HG03280 (cell line): ENCODE data around the gene PCDHA13.
"Not testable (repeated sequence)": the region's sequence is repeated elsewhere in the genome, so short reads cannot be mapped to it uniquely, and the experiment has no call there.

Experiments
- ATAC-seq: cut with Tn5 transposase; IDR thresholded peaks from one replicate; pipeline ENCODE4 v1.9.1; 2021; ENCODE audit warnings: mild to moderate bottlenecking, moderate library complexity; ENCODE audit not compliant: unreplicated experiment

Gene PCDHA13, protein sequence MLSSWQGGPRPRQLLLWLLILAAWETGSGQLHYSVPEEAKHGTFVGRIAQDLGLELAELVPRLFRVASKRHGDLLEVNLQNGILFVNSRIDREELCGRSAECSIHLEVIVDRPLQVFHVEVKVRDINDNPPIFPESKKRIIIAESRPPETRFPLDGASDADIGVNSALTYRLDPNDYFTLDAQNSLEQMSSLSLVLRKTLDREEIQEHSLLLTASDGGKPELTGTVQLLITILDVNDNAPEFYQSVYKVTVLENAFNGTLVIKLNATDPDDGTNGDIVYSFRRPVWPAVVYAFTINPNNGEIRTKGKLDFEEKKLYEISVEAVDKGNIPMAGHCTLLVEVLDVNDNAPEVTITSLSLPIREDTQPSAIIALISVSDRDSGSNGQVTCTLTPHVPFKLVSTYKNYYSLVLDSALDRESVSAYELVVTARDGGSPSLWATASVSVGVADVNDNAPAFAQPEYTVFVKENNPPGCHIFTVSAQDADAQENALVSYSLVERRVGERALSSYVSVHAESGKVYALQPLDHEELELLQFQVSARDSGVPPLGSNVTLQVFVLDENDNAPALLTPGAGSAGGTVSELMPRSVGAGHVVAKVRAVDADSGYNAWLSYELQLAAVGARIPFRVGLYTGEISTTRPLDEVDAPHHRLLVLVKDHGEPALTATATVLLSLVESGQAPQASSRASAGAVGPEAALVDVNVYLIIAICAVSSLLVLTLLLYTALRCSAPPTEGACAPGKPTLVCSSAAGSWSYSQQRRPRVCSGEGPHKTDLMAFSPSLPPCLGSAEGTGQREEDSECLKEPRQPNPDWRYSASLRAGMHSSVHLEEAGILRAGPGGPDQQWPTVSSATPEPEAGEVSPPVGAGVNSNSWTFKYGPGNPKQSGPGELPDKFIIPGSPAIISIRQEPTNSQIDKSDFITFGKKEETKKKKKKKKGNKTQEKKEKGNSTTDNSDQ

DNA sequence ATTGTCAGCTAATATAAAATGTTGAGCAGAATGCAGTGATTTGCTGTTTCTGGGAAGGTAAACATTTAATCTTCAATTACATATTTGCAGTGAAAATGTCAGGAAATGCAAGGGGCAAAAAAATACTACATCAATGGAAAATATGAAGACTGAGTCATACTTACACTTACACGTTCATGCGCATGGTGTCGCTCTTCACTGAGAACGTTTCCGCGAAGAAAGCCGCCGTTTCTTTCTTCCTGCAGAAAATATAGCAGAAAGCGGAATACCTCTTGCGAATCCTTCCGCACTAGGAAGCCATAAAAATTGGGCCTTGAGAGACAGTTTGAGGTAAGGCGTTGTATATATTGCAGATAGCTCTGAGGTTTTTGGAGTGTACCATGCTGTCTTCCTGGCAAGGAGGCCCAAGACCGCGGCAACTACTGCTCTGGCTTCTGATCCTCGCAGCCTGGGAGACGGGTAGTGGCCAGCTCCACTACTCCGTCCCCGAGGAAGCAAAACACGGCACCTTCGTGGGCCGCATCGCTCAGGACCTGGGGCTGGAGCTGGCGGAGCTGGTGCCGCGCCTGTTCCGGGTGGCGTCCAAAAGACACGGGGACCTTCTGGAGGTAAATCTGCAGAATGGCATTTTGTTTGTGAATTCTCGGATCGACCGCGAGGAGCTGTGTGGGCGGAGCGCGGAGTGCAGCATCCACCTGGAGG, at the start of gene PCDHA13:
Gene PCDHA13, plus strand, starts transcription at position 236 of the 702 bp plus-strand sequence. Its CDS starts 145 bp downstream, at position 381.
- ATAC-seq: no peak

DNA sequence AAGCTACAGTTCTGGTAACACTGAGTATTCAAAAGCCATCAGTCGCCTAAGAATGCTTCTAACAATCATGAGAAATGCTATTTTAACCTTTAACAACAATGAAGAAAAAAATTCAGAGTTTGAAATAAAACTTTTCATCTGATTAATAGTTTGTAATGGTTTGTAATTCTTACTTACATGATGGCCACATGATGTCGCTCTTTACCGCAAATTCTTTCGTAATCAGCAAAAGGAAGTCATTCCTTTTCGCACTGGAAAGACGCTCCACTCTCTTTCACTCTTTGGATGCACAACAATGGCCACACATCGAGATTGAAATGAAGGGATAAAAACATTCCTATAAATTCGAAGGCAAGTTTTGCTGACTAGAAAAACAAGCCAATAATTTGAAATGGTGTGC, 47.9 kb upstream of the PCDHA13 start, which contains the start of gene PCDHA7:
Gene PCDHA7, plus strand, starts transcription at position 277 of the 400 bp plus-strand sequence. Its CDS starts 115 bp downstream, at position 392.
- no peak for ATAC-seq

DNA sequence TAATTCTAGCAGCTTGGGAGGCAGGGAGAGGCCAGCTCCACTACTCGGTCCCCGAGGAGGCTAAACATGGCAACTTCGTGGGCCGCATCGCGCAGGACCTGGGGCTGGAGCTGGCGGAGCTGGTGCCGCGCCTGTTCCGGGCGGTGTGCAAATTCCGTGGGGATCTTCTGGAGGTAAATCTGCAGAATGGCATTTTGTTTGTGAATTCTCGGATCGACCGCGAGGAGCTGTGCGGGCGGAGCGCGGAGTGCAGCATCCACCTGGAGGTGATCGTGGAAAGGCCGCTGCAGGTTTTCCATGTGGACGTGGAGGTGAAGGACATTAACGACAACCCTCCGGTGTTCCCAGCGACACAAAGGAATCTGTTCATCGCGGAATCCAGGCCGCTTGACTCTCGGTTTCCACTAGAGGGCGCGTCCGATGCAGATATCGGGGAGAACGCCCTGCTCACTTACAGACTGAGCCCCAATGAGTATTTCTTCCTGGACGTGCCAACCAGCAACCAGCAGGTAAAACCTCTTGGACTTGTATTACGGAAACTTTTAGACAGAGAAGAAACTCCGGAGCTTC, 47.4 kb upstream of the PCDHA13 start:
- ATAC-seq: not testable (repeated sequence)

DNA sequence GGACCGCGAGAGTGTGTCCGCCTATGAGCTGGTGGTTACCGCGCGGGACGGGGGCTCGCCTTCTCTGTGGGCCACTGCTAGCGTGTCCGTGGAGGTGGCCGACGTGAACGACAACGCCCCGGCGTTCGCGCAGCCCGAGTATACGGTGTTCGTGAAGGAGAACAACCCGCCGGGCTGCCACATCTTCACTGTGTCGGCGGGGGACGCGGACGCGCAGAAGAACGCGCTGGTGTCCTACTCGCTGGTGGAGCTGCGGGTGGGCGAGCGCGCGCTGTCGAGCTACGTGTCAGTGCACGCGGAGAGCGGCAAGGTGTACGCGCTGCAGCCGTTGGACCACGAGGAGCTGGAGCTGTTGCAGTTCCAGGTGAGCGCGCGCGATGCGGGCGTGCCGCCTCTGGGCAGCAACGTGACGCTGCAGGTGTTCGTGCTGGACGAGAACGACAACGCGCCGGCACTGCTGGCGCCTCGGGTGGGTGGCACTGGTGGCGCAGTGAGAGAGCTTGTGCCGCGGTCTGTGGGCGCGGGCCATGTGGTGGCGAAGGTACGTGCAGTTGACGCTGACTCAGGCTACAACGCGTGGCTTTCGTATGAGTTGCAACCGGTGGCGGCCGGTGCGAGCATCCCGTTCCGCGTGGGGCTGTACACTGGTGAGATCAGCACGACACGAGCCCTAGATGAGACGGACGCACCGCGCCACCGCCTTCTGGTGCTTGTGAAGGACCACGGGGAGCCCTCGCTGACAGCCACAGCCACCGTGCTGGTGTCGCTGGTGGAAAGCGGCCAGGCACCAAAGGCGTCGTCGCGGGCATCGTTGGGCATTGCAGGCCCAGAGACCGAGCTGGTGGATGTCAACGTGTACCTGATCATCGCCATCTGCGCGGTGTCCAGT, 46.1 kb upstream of the PCDHA13 start:
- ATAC-seq: no peak

DNA sequence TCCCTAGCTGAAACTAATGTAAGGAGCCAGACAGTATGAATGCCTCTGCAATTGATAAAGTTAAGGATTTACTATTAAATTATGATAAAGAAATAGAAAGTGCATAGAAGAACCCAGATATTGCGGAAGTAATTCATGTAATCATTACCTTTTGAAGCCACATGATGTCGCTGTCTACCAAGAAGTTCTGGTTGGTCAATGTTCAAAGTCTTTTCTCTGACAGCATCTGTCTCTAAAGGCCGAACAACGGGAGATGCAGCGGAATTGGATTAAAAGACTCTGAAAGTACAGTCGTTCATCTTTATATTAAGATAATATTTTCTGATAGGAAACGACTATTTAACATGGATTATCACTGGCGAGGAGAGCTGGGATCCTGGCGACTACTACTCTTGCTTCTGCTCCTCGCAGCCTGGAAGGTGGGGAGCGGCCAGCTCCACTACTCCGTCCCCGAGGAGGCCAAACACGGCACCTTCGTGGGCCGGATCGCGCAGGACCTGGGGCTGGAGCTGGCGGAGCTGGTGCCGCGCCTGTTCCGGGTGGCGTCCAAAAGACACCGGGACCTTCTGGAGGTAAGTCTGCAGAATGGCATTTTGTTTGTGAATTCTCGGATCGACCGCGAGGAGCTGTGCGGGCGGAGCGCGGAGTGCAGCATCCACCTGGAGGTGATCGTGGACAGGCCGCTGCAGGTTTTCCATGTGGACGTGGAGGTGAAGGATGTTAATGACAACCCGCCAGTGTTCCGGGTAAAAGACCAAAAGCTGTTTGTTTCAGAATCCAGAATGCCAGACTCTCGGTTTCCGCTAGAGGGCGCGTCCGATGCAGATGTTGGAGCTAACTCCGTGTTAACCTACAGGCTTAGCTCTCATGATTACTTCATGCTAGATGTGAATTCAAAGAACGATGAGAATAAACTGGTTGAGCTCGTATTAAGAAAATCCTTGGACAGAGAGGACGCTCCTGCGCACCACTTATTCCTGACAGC, 40.7 kb upstream of the PCDHA13 start, which contains the start of gene PCDHA8:
Gene PCDHA8, plus strand, starts transcription at position 210 of the 985 bp plus-strand sequence. Its CDS starts 135 bp downstream, at position 345.
- no peak for ATAC-seq

DNA sequence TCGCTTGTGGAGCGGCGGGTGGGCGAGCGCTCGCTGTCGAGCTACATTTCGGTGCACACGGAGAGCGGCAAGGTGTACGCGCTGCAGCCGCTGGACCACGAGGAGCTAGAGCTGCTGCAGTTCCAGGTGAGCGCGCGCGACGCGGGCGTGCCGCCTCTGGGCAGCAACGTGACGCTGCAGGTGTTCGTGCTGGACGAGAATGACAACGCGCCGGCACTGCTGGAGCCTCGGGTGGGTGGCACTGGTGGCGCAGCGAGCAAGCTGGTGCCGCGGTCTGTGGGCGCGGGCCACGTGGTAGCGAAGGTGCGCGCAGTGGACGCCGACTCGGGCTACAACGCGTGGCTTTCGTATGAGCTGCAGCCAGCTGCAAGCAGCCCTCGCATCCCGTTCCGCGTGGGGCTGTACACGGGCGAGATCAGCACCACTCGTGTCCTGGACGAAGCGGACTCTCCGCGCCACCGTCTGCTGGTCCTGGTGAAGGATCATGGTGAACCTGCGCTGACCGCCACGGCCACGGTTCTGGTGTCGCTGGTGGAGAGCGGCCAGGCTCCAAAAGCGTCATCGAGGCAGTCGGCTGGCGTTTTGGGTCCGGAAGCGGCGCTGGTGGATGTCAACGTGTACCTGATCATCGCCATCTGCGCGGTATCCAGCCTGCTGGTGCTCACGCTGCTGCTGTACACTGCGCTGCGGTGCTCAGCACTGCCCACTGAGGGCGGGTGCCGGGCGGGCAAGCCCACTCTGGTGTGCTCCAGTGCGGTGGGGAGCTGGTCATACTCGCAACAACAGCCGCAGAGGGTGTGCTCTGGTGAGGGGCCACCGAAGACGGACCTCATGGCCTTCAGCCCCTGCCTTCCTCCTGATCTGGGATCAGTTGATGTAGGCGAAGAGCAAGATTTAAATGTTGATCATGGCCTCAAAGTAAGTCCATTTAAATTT, 38.9 kb upstream of the PCDHA13 start:
- ATAC-seq: no peak

DNA sequence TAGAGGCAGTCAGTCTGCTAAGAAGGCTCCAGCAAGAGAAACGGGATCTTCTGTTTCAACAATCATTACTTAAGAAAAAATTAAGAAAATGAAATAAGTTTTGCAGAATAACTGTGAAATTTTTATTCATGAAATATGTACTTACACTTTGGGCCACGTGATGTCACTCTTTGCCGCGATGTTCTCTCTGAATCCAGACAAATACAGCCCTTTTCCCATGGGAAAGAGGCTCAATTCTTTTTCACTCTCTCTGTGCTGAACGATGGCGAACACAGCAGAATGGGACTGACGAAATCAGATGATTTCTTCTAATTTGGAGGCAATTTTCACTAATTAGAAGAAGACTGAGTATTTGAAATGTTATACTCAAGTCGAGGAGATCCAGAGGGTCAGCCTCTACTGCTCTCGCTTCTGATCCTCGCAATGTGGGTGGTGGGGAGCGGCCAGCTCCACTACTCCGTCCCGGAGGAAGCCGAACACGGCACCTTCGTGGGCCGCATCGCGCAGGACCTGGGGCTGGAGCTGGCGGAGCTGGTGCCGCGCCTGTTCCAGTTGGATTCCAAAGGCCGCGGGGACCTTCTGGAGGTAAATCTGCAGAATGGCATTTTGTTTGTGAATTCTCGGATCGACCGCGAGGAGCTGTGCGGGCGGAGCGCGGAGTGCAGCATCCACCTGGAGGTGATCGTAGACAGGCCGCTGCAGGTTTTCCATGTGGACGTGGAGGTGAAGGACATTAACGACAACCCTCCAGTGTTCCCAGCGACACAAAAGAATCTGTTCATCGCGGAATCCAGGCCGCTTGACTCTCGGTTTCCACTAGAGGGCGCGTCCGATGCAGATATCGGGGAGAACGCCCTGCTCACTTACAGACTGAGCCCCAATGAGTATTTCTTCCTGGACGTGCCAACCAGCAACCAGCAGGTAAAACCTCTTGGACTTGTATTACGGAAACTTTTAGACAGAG, 33.5 kb upstream of the PCDHA13 start, which contains the start of gene PCDHA9:
Gene PCDHA9, plus strand, starts transcription at position 244 of the 964 bp plus-strand sequence. Its CDS starts 114 bp downstream, at position 358.
- ATAC-seq: not testable (repeated sequence)

DNA sequence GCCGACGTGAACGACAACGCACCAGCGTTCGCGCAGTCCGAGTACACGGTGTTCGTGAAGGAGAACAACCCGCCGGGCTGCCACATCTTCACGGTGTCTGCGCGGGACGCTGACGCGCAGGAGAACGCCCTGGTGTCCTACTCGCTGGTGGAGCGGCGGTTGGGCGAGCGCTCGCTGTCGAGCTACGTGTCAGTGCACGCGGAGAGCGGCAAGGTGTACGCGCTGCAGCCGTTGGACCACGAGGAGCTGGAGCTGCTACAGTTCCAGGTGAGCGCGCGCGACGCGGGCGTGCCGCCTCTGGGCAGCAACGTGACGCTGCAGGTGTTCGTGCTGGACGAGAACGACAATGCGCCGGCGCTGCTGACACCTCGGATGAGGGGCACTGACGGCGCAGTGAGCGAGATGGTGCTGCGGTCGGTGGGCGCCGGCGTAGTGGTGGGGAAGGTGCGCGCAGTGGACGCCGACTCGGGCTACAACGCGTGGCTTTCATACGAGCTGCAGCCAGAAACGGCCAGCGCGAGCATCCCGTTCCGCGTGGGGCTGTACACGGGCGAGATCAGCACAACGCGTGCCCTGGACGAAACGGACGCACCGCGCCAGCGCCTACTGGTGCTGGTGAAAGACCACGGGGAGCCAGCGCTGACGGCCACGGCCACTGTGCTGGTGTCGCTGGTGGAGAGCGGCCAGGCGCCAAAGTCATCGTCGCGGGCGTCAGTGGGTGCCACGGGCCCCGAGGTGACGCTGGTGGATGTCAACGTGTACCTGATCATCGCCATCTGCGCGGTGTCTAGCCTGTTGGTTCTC, 31.9 kb upstream of the PCDHA13 start:
- not testable (repeated sequence) for ATAC-seq

DNA sequence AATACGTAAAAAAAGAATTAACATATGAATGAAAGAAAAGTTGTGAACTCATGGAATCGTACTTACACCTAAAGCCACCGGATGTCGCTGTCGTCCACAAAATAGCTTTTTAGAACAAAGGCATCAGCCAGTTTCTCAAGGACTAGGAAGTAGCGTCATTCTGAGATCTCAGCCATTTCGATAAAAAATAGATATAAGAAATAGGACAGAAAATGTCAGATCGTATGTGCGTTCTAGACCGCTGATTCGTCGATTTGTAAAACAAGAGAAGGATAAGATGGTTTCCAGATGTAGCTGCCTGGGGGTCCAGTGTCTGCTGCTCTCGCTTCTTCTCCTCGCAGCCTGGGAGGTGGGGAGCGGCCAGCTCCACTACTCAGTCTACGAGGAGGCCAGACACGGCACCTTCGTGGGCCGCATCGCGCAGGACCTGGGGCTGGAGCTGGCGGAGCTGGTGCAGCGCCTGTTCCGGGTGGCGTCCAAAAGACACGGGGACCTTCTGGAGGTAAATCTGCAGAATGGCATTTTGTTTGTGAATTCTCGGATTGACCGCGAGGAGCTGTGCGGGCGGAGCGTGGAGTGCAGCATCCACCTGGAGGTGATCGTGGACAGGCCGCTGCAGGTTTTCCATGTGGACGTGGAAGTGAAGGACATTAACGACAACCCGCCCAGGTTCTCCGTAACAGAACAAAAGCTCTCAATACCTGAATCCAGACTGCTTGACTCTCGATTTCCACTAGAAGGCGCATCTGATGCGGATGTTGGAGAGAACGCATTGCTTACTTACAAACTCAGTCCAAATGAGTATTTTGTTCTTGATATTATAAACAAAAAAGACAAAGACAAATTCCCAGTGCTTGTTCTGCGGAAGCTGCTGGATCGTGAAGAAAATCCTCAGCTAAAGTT, 25.9 kb upstream of the PCDHA13 start, which contains the start of gene PCDHA10:
Gene PCDHA10, plus strand, starts transcription at position 126 of the 903 bp plus-strand sequence. Its CDS starts 152 bp downstream, at position 278.
- no peak for ATAC-seq

DNA sequence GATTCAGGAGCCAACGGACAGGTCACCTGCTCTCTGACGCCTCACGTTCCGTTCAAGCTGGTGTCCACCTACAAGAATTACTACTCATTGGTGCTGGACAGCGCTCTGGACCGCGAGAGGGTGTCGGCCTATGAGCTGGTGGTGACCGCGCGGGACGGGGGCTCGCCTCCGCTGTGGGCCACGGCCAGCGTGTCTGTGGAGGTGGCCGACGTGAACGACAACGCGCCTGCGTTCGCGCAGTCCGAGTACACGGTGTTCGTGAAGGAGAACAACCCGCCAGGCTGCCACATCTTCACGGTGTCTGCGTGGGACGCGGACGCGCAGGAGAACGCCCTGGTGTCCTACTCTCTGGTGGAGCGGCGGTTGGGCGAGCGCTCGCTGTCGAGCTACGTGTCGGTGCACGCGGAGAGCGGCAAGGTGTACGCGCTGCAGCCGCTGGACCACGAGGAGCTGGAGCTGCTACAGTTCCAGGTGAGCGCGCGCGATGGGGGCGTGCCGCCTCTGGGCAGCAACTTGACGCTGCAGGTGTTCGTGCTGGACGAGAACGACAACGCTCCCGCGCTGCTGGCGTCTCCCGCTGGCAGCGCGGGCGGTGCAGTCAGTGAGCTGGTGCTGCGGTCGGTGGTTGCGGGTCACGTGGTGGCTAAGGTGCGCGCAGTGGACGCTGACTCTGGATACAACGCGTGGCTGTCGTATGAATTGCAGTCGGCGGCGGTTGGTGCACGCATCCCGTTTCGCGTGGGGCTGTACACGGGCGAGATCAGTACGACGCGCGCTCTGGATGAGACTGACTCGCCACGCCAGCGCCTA, 24.5 kb upstream of the PCDHA13 start:
- ATAC-seq: no peak

DNA sequence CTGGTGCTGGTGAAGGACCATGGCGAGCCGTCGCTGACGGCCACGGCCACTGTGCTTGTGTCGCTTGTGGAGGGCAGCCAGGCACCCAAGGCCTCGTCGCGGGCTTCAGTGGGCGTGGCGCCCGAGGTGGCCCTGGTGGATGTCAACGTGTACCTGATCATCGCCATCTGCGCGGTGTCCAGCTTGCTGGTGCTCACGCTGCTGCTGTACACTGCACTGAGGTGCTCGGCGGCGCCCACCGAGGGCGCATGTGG, 24.0 kb upstream of the PCDHA13 start:
- ATAC-seq: no peak

DNA sequence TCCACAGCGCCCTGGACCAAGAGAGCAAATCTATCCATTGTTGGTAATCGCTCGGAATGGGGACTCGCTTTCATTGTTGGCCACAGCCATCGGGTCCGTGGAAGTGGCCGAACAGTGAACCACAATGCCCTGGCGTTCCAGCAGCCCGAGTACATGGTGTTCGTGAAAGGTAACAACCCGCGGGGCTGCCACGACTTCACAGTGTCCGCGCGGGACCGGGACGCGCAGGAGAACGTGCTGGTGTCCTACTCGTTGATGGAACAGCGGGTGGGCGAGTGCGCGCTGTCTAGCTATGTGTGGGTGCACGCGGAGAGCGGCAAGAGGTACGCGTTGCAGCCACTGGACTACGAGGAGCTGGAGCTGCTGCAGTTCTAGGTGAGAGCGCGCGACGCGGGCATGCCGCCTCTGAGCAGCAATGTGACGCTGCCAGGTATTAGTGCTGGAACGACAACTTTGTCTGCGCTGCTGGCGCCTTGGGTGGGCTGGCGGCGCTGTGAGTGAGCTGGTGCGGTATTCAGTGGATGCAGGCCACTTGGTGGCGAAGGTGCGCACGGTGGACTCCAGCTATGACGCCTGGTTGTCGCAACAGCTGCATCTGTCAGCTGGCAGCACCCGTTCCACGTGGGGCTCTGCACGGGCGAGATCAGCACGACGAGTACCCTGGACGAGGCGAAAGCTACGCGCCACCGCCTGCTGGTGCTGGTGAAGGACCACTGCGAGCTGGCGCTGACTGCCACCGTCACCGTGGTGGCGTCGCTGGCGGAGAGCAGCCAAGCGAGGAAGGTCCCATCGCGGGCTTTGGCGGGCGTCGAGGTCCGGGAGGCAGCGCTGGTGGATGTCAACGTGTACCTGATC, 19.3 kb upstream of the PCDHA13 start:
- no peak for ATAC-seq
